Measurements from ENCODE around the gene FGFRL1.
A peak's percentile ranks its signal among the peaks of the same experiment; 100 is the strongest.
"Not testable (repeated sequence)": the region's sequence is repeated elsewhere in the genome, so short reads cannot be mapped to it uniquely, and the experiment has no call there.

Gene FGFRL1

DNA sequence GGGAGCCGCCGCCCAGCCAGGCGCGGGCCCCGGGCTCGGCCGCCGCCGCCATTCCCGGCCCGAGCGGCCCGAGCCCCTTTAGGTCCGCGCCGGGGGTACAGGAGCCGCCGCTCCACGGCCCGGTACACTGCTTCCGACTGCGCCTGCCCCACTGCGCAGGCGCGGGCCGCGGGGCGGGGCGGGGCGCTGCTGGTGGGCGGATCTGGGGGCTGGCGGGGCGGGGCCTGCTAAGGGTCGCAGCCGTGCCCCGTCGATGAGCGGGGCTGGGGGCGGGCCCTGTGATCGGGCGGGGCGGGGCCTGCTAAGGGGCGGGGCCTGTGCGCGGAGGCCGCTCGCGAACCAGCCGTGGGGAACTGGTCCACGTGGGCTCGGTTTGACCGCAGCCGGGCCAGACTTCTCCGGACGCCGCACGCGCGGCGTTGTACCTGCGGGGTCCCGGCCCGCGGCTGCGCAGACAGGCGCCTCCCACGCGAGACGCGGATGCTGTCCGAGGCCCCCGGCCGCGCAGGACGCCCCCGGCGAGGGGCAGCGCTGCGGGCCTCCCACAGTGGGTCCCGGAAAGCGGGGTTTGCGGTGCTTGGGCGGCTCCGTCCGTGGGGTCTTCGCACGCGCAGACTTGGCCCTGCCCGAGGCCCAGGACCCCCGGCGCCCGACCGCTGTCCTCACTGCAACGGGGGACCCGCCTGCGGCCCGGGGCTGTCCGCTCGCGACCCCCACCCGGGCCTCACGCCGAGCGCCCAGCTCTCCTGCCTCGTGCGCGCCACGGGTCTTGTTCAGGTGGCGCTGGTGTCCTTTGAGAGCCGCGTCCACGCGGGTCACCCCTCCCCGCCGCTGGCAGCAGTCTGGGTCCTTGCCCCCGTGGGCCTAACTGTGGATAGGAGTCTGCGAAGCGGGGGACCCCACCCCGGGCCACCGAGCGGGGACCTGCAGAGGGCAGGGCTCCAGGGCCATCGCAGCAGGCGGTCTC, 37.7 kb upstream of the FGFRL1 start, which contains the start of gene DGKQ:
TSS of gene DGKQ (minus strand) at position 139 of the 967 bp plus-strand sequence. CDS start at position 52, 87 bp downstream.
- DNase-seq = peak; percentile 85

DNA sequence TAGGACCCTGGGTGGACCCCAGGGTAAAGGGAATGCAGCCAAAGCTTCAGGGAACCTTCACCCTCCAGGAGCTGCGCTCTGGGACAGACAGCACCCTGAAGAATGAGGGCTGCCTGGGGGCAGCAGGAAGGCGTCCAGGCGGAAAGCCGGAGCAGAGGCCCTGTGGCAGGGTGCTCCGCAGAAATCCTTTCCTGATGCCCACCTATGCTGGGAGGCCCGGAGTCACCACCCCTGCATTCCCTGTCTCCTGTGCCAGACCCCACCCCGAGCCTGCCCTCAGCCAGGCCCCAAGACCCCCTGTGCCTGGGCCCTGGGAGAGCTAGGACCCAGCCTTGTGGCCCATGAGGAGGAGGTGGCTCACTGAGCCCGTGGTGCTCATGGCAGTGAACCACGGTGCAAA, 36.8 kb upstream of the FGFRL1 start:
- no peak for DNase-seq

DNA sequence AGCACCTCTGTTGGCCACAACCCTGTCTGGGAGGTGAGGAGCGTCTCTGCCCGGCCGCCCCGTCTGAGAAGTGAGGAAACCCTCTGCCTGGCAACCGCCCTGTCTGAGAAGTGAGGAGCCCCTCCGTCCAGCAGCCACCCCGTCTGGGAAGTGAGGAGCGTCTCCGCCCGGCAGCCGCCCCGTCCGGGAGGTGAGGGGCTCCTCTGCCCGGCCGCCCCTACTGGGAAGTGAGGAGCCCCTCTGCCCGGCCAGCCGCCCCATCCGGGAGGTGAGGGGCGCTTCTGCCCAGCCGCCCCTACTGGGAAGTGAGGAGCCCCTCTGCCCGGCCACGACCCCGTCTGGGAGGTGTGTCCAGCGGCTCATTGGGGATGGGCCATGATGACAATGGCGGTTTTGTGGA, 35.4 kb upstream of the FGFRL1 start:
- not testable (repeated sequence) for DNase-seq

DNA sequence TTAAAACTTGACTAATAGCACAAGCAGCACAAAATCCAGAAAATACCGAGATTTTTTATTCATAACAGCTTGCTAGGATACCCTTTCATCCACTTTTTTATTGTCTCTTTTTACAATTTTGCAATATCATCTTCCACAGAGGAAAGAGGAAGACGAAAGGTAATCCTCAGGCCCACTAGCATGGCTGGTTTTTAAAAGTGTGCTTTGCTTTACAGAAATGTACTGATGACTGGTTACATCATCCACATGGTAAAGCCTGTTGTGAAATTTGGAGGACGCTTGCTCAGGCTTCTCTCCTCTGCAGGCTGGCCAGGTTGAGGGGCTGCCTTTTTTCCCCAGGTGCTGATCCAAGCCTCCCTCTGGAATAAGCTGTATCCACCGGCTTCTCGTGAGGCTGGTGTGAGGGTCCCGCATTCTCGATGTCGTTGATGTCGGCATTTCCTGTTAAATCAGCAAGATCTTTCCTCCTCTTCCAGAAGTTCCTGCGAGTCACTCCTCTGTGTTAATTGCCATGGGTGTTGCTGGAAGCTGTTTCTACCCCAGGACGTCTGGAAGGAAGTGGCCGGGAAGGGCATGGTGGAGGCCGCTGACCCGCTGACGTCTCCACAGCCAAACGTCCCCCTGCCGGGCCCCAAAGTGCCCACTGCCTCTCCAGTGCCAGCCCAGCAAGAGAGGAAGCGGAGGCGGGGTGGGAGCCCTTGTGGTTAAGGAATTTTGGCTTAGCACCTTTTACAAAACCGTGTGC, 32.3 kb upstream of the FGFRL1 start:
- DNase-seq = no peak

DNA sequence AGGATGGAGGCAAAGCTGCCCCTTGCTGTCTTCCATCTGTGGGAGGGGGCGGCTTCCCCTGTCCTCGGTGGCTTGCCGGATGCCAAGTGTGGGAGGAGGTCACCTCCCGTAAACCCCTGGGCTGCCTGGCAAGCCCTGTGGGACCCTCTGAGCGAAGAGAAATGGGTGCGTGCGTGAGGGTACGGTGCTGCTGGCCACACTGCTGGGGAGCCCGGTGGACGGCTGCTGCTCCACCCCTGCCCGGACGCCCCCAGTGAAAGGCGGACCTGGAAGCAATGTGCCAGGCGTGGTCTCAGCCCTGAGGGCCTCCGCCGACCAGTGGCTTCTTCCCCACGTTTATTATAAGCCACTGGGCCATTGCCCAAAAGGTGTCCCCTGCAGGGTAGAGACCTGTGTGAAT, 29.1 kb upstream of the FGFRL1 start:
- DNase-seq = no peak

DNA sequence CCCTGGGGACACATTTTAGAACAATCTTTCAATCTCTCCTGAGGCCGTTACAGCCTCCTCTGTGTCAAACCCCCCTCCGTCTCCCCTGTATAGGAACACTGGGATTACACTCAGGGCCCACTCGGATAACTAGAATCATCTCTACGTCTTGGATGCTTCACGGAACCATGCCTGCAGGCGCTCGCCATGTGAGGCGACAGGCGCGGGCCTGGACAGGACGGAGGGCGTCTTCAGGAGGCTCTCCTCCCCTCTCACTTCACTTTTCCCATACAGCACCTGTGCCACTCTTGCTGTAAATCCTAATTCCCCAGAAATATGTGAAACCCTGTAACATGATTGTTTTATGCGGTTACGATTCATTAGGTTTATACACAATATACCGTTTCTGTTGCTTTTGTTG, 28.6 kb upstream of the FGFRL1 start:
- DNase-seq = no peak

DNA sequence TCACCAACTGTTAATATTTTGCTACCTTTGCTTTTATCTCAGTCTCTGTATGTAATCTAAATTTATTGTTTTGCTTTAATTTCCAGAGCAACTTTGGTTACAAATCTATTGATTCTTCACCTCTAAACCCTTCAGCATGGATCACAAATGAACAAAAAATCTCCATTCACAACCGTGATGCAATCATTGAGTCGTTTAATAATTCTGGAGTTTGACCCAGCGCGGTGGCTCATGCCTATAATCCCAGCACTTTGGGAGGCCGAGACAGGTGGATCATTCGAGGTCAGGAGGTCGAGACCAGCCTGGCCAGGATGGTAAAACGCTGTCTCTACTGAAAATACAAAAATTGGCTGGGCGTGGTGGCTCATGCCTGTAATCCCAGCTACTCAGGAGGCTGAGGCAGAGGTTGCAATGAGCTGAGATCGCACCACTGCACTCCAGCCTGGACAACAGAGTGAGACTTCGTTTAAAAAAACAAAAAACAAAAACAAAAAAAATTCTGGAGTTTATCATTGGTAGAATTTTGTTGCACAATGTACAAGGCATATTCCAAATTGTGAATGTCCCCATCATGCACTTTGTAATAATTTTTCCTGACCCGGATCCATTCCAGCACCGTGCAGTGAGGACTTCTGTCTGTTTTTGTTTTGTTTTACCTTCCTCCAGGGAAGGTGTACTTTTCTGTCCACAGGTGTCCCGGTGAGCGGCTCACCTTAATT, 26.9 kb upstream of the FGFRL1 start:
- DNase-seq = no peak

DNA sequence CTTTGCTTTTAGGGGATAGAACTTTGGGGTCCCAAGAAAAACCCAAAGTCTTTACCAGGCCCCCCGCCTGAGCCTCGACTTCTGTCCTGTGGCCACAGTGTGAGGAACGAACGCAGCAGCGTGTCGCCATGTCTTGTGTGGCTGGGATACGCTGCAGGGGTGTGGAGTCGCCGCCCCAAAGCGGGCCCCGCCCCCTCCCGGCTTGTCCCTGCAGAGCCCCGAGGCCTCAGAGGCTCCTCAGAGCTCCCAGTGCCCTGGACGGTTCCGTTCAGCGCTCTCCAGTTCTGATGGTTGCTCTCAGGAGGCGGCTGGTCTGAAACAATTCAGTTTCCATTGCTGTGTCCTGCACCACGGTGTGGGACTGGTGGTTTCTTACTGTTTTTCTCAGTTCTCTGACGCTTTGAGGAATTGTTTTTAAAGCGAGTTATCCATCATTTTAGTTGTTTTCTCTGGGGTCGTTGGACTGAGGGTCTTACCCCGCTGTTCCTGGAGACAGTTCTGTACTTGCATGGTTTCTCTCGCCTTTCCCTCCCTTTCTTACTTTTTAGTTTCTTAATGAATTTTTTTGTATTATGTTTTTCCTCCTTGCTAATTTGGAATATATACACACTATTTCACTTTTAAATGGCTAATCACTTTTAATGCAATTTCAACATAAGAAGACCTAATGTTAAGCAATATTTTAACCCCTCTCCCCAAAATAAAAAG, 26.1 kb upstream of the FGFRL1 start:
- peak; percentile 89 for DNase-seq

DNA sequence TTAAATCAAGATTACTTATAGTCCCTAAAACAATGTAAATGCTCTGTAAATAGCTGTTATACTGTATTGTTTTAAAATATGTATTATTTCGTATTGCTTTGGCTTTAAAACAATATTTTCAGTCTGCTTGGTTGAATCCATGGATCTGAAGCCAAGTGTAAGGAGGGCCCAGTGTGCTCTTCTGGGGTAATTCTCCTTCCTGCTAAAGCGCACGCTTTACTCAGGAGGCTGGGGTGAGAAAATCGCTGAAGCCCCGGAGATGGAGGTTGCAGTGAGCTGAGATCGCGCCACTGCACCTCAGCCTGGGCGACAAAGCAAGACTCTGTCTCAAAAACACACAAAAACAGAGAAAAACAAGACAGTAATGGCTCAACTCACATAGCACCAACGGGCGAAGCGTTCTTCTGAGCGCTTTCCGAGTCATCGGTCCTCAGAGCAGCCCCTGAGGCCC, 25.0 kb upstream of the FGFRL1 start:
- DNase-seq = no peak

DNA sequence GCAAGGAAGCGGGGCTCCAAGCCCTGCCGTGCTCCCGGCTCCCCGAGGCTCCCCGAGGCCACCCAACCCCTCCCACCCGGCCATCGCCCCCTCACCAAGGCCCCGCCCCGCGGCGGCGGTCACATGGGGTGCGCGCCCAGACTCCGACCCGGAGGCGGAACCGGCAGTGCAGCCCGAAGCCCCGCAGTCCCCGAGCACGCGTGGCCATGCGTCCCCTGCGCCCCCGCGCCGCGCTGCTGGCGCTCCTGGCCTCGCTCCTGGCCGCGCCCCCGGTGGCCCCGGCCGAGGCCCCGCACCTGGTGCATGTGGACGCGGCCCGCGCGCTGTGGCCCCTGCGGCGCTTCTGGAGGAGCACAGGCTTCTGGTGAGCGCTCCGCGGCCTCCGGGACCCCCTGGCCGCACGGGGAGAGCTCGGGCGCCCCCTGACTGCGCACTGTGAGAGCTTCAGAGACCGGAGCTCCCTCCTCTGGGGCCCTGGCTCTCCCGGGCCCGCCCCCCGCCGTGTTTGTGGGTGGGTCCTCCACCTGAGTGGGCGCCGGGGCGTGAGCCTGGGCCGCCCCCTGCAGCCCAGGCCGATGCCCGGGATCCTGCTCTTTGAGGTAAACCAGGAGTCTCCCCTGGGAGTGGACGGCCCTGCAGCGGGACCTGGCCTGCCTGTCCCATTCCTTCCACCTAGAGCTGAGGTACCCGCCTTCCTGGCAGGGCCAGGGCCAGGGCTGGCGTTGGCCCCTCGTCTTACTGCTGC, 24.4 kb upstream of the FGFRL1 start, which contains the start of gene IDUA:
TSS of gene IDUA (plus strand) at position 166 of the 745 bp plus-strand sequence. CDS start at position 207, 41 bp downstream.
- peak; percentile 91 for DNase-seq

DNA sequence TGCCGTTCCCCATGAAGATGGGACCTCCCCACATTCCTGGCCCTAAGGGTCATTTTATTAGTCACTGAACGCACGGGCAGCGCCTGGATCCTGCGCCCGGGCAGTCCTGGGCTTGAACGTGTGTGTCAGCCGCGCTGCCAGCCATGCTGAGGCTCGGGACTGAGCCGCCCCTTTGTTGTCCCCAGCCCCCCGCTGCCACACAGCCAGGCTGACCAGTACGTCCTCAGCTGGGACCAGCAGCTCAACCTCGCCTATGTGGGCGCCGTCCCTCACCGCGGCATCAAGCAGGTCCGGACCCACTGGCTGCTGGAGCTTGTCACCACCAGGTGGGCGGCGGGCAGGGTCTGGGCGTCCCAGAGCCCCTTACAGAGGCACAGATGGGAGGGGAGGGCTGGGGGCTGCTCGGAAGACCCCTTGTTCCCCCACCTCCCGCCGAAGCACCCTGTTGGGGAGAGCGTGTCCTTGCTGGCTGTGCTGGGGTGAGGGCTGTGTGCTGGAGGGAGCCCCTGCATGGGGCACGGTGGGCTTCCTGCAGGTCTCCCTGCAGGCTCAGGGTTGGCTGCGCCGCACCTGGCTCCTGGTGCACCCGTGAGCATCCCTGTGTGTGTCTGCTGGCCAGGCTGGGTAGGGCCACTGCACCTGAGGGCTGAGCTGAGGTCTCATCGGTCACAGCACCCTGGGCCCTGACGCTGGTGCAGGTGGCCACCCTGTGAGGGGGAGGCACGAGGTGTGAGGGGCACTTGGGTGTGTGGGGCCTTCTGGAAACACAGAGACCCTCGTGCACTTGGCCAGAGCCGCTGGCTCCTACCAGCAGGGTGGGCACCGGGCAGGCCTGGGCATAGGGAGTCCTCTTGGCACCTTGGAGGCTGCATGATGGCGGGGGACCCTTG, 23.6 kb upstream of the FGFRL1 start:
- no peak for DNase-seq

DNA sequence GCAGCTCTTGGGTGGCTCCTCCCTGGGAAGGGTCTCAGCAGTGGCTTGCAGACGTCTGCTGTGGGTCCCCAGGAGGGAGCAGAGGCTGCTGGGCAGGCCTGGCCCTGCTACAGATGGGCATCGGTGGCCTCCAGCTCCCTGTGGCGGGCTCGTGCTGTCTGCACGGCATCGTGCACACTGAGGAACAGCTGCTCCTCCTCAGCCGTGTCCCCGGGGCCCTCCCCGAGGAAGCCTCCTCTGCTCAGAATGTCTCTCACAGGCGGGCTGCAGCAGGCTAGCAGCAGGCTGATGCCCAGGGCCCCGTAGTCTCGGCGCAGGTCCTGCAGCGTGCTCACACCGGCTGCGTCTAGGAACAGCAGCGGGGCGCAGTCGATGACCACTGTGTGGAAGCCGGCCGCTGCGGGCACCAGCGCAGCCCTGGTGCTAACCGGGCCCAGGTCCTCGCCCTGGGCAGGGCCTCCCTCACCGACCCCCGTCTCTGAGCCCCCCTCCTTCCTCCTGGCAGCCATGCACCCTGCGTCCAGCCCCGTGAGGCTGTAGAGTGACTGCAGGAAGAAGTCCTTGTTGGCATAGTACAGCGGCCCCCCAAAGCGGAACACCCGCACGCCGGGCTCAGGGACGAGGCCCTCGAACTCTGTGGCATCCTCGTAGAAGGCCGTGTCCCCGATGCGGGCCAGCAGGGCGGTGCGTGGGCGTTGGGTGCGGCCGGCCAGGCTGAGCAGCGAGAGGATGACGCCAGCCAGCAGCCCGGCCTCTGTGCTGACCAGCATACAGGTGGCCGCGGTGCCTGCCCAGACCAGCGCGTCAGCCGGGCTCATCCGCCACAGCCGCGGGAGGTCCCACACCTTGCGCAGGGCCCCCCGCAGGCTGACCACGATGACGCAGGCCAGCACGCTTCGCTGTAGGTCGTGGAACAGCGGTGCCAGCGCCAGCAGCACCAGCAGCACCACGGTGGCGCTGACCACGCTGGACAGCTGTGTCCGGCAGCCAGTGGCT, 22.4 kb upstream of the FGFRL1 start:
- DNase-seq = no peak

DNA sequence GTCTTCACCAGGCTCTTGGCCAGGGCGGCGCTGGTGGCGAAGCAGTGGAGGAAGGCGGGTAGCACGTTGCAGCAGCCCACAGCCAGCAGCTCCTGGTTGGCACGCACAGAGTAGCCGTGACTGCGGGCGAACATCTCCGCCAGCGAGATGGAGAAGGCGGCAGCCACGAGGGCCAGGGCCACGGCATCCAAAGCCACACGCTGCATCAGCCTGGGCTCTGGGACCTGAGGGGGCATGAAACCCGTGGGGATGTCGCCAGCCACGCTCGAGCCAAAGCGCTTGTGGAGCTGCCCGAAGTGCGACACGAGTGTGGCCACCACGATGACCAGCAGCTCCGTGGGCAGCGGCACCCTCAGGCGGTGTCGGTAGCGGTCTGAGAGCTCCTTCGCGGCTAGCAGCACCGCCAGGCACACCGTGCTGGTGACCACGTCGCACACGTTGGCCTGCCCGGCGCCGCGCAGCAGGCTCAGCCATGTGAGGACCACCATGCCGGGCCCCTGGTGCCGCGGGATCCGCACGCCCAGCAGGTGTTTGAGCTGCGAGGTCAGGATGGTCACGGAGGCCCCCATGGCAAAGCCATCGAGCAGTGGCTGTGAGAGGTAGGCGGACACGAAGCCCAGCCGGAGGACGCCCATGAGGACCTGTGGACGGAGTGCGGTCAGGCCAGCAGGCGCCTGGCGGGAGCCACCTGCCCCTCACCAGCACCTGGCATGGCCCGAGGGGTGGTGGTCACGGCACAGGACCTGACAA, 21.5 kb upstream of the FGFRL1 start:
- DNase-seq = no peak

DNA sequence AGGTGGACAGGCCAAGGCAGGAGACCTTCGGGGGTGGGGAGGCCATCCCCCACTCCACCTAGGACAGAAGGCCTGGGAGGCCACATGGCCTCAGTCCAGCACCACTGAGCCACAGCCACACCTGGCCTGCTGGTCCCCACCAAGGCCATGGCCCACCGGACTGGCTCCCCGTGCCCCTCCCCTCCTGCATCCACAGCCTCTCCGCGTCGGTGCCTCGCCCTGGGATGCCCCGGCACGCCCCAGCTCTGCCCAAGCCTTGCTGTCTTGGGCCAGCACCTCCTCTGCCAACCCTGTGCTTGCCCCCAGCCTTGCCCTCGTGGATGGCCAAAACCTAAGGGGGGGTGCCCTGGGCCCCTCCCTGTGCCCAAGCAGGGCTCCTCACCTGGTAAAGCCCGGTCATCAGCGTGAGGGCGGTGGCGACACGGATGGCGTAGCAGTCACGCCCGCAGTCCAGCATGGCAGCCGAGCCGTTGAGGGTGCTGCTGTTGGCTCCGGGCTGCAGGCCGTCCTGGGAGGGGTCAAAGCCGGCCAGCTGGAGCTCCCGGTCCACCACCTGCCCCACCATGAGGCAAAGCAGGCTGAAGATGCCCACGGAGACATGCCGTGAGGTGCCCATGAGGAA, 20.6 kb upstream of the FGFRL1 start:
- no peak for DNase-seq

DNA sequence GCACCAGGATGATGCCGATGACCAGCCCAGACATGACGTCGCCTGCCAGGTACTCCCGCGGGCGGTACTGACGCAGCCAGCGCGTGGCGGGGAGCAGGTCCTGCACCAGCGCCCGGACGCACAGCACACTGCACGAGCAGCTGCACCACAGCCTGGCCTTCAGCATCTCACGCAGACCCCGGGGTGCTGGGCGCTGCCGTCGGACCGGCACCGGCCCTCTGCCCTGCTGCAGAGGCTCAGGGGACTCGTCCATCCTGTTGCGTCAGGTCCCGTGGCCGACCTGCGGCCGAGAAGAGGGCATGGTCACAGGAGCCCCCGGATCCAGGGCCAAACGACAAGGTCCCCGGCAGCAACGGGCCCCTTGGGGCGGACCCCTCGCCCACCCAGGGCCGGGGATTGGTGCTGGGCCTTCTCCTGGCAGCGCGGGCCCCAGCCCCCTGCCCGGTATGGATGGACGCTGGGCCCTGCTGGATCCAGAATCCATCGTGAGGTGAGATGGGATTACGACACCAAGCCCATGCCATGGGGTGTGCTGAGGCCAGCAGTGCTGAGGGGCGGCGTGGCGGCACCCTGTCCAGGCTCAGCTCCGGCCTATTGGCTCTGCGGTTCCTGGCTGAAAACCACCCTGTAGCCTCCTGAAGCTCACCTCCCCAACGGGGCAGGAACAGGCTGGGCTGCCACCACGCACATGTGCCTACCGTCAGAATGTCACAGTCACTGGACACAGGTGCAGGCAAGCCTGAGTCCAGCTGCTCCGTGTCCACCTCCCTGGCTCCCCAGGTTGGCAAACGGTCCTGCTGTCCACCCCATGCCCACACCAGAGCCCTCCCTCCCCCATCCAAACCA, 19.8 kb upstream of the FGFRL1 start:
- no peak for DNase-seq

DNA sequence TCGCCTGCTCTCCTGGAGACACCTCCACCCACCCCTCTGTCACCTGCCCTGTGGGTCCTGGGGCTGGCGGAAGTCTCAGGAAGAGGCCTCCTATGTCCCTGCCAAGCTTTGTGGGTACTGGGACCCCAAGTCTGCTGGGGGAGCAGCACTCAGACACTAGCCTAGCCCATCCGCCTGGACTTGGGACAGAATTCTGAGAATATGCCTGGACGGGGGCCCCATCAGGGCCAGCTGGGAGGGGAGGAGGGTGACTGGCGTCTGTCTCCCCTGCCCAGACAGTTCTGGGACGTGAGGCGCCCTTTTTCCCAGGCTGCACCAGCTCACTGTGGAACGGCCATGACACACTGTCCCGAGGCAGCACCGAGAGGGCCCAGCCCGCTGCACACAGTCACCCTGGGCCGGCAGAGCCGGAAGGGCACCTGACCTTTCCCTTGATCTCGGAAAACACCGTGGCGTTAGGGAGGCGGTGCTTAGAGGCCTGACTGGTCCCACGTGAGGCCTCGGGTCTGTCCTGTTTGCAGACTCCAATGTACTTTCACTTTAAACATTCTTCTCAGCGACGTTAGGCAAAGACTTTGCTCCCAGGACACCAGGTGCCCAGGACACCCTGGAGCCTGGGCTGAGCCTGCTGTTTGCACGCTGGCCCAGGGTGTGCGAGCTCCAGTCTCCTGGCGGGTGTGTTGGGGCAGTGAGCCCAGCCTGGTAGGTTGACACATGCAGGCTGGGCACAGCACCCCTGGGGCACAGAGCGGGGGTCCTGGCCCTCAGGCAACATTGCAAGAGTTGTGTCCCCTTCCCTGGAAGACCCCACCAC, 18.9 kb upstream of the FGFRL1 start:
- DNase-seq = no peak
